Kidney (tissue), 22 donors: Measurements from ENCODE around the gene TAF10. TPM values are rescaled to one million over a fixed set of nuclear protein-coding genes. Genes with fewer than 3 reads are reported as not detected.

Experiments
- DNase-seq, 5 donors: peaks; one replicate each; pipeline ENCODE4 v3.0.0-alpha.2; 2013 to 2020
- FAIRE-seq: peaks from 2 replicates; lab custom pipeline; 2012; peaks lifted over from hg19 to GRCh38; lab: Jason Lieb, UNC
- H3K27ac ChIP-seq, 2 donors: one replicate each; pipeline ENCODE4 v1.7.0; 2013; ENCODE audit warnings: low read depth in 2 of 2, low read length in 2 of 2, inconsistent platforms in 1 of 2
- H3K27me3 ChIP-seq: one replicate; pipeline ENCODE4 v1.7.1; 2013; ENCODE audit warnings: low read length, inconsistent platforms; ENCODE audit not compliant: control insufficient read depth, insufficient read depth
- H3K36me3 ChIP-seq, 3 donors: one replicate each; pipeline versions ENCODE4 v1.7.0 to v1.7.1; 2013; ENCODE audit warnings: low read length in 3 of 3, control low read depth in 1 of 3, inconsistent platforms in 1 of 3; ENCODE audit not compliant: insufficient read depth in 3 of 3, control insufficient read depth in 2 of 3
- H3K4me1 ChIP-seq, 3 donors: one replicate each; pipeline versions ENCODE4 v1.7.0 to v1.7.1; 2013; ENCODE audit warnings: low read length in 3 of 3, inconsistent platforms in 1 of 3, low read depth in 1 of 3; ENCODE audit not compliant: control insufficient read depth in 2 of 3, insufficient read depth in 2 of 3
- H3K4me3 ChIP-seq, 3 donors: one replicate each; pipeline versions ENCODE4 v1.7.0 to v1.8.1; 2013; ENCODE audit warnings: low read length in 3 of 3, control low read depth in 1 of 3, inconsistent platforms in 1 of 3
- H3K9ac ChIP-seq, 3 donors: one replicate each; pipeline versions ENCODE4 v1.7.0 to v1.7.1; 2013; ENCODE audit warnings: low read length in 3 of 3, control low read depth in 1 of 3, inconsistent platforms in 1 of 3
- H3K9me3 ChIP-seq, 3 donors: one replicate each; pipeline versions ENCODE4 v1.7.0 to v1.7.1; 2013; ENCODE audit warnings: low read length in 3 of 3, control low read depth in 1 of 3, inconsistent platforms in 1 of 3; ENCODE audit not compliant: control insufficient read depth in 2 of 3, insufficient read depth in 1 of 3
- CTCF ChIP-seq: IDR thresholded peaks from 3 replicates; pipeline ENCODE4 v1.5.1; 2012; ENCODE audit warnings: mild to moderate bottlenecking, moderate library complexity, borderline replicate concordance; ENCODE audit not compliant: insufficient read depth; ENCODE audit errors: extremely low read depth
- intact Hi-C: fragments of 100-400 bp; cut with DNase I; formaldehyde crosslinking; loops from one replicate; pipeline ENCODE4 v1.11.1; 2022
- long read RNA-seq, 10 donors: library from polyadenylated mRNA in 1 of 10; unstranded in 1 of 10; transcript quantifications; one replicate each; pipeline ENCODE4 v2.0.0 and lab custom pipeline, GENCODE V29; 2021 to 2026
- polyA plus RNA-seq: library from polyadenylated mRNA; stranded (reverse); fragments of 350-450 nt; fragmentation: Illumina TruSeq; extraction: RNeasy Lipid Tissue Mini Kit (QIAGEN cat#74804); gene quantifications from one replicate; pipeline ENCODE4 v1.2.3, GENCODE V29; 2014; ENCODE audit warnings: low read depth, low replicate concordance; ENCODE audit not compliant: insufficient read depth
- total RNA-seq: library from RNA; stranded (reverse); fragmentation: NEBNext Ultra II Directional; extraction: Animal tissue kit (Norgen Biotek cat#: 25700); gene quantifications from one replicate; pipeline ENCODE4 v1.2.1, GENCODE V29; 2021
- donor health status: control.
- donor health status: control.
- donor health status: control.
- donor health status: control.
- donor health status: control.
- donor health status: DM: yes; HTN: yes; CAD: no.
- donor health status: Normal renal cell carcinoma (clear cell type).

Gene TAF10
- total RNA-seq (136 TPM), polyA plus RNA-seq (250 TPM)
- long read RNA-seq, donor 1, full-length matches to known transcripts, result 38 of 117 reads
- long read RNA-seq, donor 1, partial matches to known transcripts, result 48 of 117 reads
- long read RNA-seq, donor 1, other reads (novel, unspliced or antisense), result 31 of 117 reads
- long read RNA-seq, donor 2, transcript TAF10-201 (5 exons, 1,215 nt), result major isoform, 45 of 45 reads
- long read RNA-seq, donor 2, partial matches to known transcripts, result 0 of 45 reads
- long read RNA-seq, donor 2, other reads (novel, unspliced or antisense), result 0 of 45 reads
- long read RNA-seq, donor 3, full-length matches to known transcripts, result 48 of 48 reads
- long read RNA-seq, donor 3, partial matches to known transcripts, result 0 of 48 reads
- long read RNA-seq, donor 3, other reads (novel, unspliced or antisense), result 0 of 48 reads
- long read RNA-seq, donor 4, full-length matches to known transcripts, result 33 of 180 reads
- long read RNA-seq, donor 4, partial matches to known transcripts, result 87 of 180 reads
- long read RNA-seq, donor 4, other reads (novel, unspliced or antisense), result 60 of 180 reads
- long read RNA-seq, donor 5, full-length matches to known transcripts, result 6 of 6 reads
- long read RNA-seq, donor 5, partial matches to known transcripts, result 0 of 6 reads
- long read RNA-seq, donor 5, other reads (novel, unspliced or antisense), result 0 of 6 reads
- long read RNA-seq, donor 6, full-length matches to known transcripts, result 37 of 44 reads
- long read RNA-seq, donor 6, partial matches to known transcripts, result 7 of 44 reads
- long read RNA-seq, donor 6, other reads (novel, unspliced or antisense), result 0 of 44 reads
- long read RNA-seq, donor 7, full-length matches to known transcripts, result 52 of 70 reads
- long read RNA-seq, donor 7, partial matches to known transcripts, result 13 of 70 reads
- long read RNA-seq, donor 7, other reads (novel, unspliced or antisense), result 5 of 70 reads
- long read RNA-seq, donor 8, full-length matches to known transcripts, result 54 of 68 reads
- long read RNA-seq, donor 8, partial matches to known transcripts, result 14 of 68 reads
- long read RNA-seq, donor 8, other reads (novel, unspliced or antisense), result 0 of 68 reads
- long read RNA-seq, donor 9, full-length matches to known transcripts, result 47 of 92 reads
- long read RNA-seq, donor 9, partial matches to known transcripts, result 33 of 92 reads
- long read RNA-seq, donor 9, other reads (novel, unspliced or antisense), result 12 of 92 reads
- long read RNA-seq, donor 10, full-length matches to known transcripts, result 40 of 48 reads
- long read RNA-seq, donor 10, partial matches to known transcripts, result 8 of 48 reads
- long read RNA-seq, donor 10, other reads (novel, unspliced or antisense), result 0 of 48 reads

GRCh38 chr11:6612213-6613041 is at the start of gene TAF10:
Gene TAF10, minus strand, starts transcription at chr11:6612216. Its CDS starts 27 bp downstream, at chr11:6612189.
- H3K27ac ChIP-seq, result peak within 1 kb of the TSS; percentile 94 to 100
- H3K4me3 ChIP-seq, result peak within 1 kb of the TSS; percentile 78 to 87 (median 84)
- H3K36me3 ChIP-seq, result peaks cover 24 to 52% (median 34%) of the 10 kb centered on the region in 3 donors
- peak; percentile 21 for TF ChIP-seq CTCF
- no peaks in the 10 kb centered on the region for H3K27me3 ChIP-seq
- intact Hi-C loops, result no loop called here
- H3K9ac ChIP-seq, result peak within 1 kb of the TSS; percentile 82 to 99 (median 84)
- FAIRE-seq, result peak; percentile 3
- DNase-seq, result peak; percentile 97 to 100 (median 97)
- peaks cover 0 to 22% (median 18%) of the 10 kb centered on the region in 3 donors for H3K4me1 ChIP-seq
- no peaks in the 10 kb centered on the region for H3K9me3 ChIP-seq

DNA sequence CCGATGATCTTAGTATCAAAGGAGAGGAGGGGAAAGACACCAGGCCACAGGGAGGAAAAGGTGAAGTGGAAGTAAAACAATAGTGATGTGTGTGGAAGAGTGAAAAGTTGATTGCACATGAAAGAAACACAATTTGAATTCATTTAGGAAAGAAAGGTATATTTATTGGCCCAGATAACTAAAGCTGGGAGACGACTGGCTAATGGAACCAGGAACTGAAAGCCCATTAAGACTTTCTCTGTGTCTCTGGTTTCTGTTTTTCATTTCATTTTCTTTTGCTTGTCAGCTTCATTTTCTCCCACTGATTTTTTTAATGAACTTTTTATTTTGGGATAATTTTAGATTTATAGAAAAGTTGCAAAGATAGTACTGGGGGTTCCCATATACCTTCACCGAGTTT is 48.7 kb upstream of the TAF10 start:
- intact Hi-C loops, result no loop called here
- FAIRE-seq, result no peak
- no peak overlapping the region for H3K27ac ChIP-seq

More for the DNA sequence above, 48.7 kb upstream of the TAF10 start:
- H3K9ac ChIP-seq, result no peak overlapping the region
- no peak for TF ChIP-seq CTCF
- no peaks in the 10 kb centered on the region for H3K36me3 ChIP-seq
- peaks cover 0 to 3% (median 0%) of the 10 kb centered on the region in 3 donors for H3K4me1 ChIP-seq
- H3K27me3 ChIP-seq, result no peaks in the 10 kb centered on the region
- DNase-seq, result no peak
- H3K9me3 ChIP-seq, result no peaks in the 10 kb centered on the region
- H3K4me3 ChIP-seq, result no peak overlapping the region
